HCT116 (cell line): ENCODE data around the gene BACE1. TPM values are rescaled to one million over a fixed set of nuclear protein-coding genes. Genes with fewer than 3 reads are reported as not detected.
A peak's percentile ranks its signal among the peaks of the same experiment; 100 is the strongest.
"Not testable (repeated sequence)": the region's sequence is repeated elsewhere in the genome, so short reads cannot be mapped to it uniquely, and the experiment has no call there.

Experiments
- ATAC-seq: fragments of 200-7000 bp; cut with Tn5 transposase; 2 replicates; pipeline ENCODE4 v1.9.1; 2020; ENCODE audit warnings: mild to moderate bottlenecking, moderate library complexity
- BruUV-seq: library from RNA; stranded (reverse); fragments of 400-500 nt; replicated peaks from 2 replicates; lab custom pipeline; 2021; lab: Mats Ljungman, UMichigan
- CTCF ChIA-PET: fragments of 300-600 bp; sonication (Branson Sonifier 250); formaldehyde crosslinking; loops from one replicate; lab custom pipeline; 2021; ENCODE audit warnings: antibody characterized with exemption; lab: Charles Lee
- POLR2A ChIA-PET: fragments of 300-600, 350-600 bp; sonication (Branson Sonifier 250); formaldehyde crosslinking; loops from one replicate; lab custom pipeline; 2021; ENCODE audit warnings: antibody characterized with exemption; lab: Charles Lee
- RAD21 ChIA-PET, 2 experiments: fragments of 300-600 bp; sonication (Branson Sonifier 250); formaldehyde crosslinking; loops; one replicate each; lab custom pipeline; 2023; ENCODE audit warnings: low total read pairs in 2 of 2; ENCODE audit not compliant: uncharacterized antibody in 2 of 2, unreplicated experiment in 2 of 2, low non-redundant PET in 1 of 2; lab: Charles Lee
- DNase-seq: peaks from one replicate; pipeline ENCODE4 v3.0.0-alpha.2; 2010; ENCODE audit warnings: low read depth, low spot score
- H2AFZ ChIP-seq: fragments of 200-600 bp; shearing (Covaris generic), sonication (generic); 2 replicates; pipeline ENCODE4 v1.6.1; 2017; ENCODE audit warnings: low read depth, mixed run types, mixed read lengths, antibody characterized with exemption, low read length; ENCODE audit not compliant: poor library complexity, severe bottlenecking
- H3K27ac ChIP-seq: 2 replicates; pipeline ENCODE4 v1.5.1; 2012; ENCODE audit warnings: low read depth, low read length
- H3K27me3 ChIP-seq: fragments of 200-600 bp; sonication (generic); 2 replicates; pipeline ENCODE4 v1.6.1; 2016; ENCODE audit warnings: mixed run types, low read length, mixed read lengths; ENCODE audit not compliant: insufficient read depth
- H3K36me3 ChIP-seq, 2 experiments: fragments of 200-500 bp in 1 of 2; fragments of 200-600 bp in 1 of 2; sonication (Bioruptor generic) in 1 of 2; sonication (generic) in 1 of 2; 2 replicates each; pipeline versions ENCODE4 v1.5.1 to v1.6.1; 2014 to 2016; ENCODE audit warnings: low read length in 2 of 2, inconsistent platforms in 1 of 2, mixed read lengths in 1 of 2, mixed run types in 1 of 2; ENCODE audit not compliant: insufficient read depth in 2 of 2, control insufficient read depth in 1 of 2
- H3K4me1 ChIP-seq, 2 experiments: fragments of 200-600 bp in 1 of 2; sonication (generic) in 1 of 2; 2 replicates each; pipeline versions ENCODE4 v1.5.1 to v1.6.1; 2012 to 2017; ENCODE audit warnings: low read length in 2 of 2, inconsistent platforms in 1 of 2, mild to moderate bottlenecking in 1 of 2, mixed read lengths in 1 of 2, mixed run types in 1 of 2, moderate library complexity in 1 of 2; ENCODE audit not compliant: insufficient read depth in 2 of 2, control insufficient read depth in 1 of 2
- H3K4me2 ChIP-seq: fragments of 200-600 bp; sonication (generic); 2 replicates; pipeline ENCODE4 v1.6.1; 2017; ENCODE audit warnings: mixed run types, low read length, mixed read lengths
- H3K4me3 ChIP-seq, 2 experiments: fragments of 200-600 bp in 1 of 2; sonication (generic) in 1 of 2; replicated peaks in 1 of 2; 2 replicates each; pipeline ENCODE4 v1.5.1; 2011 to 2016; ENCODE audit warnings: low read length in 2 of 2, control low read depth in 1 of 2, low read depth in 1 of 2, mild to moderate bottlenecking in 1 of 2, mixed read lengths in 1 of 2, mixed run types in 1 of 2
- H3K79me2 ChIP-seq: fragments of 200-600 bp; sonication (generic); 2 replicates; pipeline ENCODE4 v1.6.1; 2017; ENCODE audit warnings: mild to moderate bottlenecking, mixed run types, low read length, moderate library complexity, mixed read lengths; ENCODE audit not compliant: insufficient read depth
- H3K9ac ChIP-seq: fragments of 200-600 bp; sonication (generic); 2 replicates; pipeline ENCODE4 v1.6.1; 2016; ENCODE audit warnings: low read length, mixed read lengths
- H3K9me2 ChIP-seq: fragments of 200-600 bp; sonication (generic), shearing (Covaris generic); 2 replicates; pipeline ENCODE4 v1.6.1; 2017; ENCODE audit warnings: mixed run types, mild to moderate bottlenecking, moderate library complexity; ENCODE audit not compliant: insufficient read depth
- H3K9me3 ChIP-seq, 2 experiments: fragments of 200-500 bp in 1 of 2; fragments of 200-600 bp in 1 of 2; sonication (Bioruptor generic) in 1 of 2; sonication (generic) in 1 of 2; 2 replicates each; pipeline ENCODE4 v1.6.1; 2014 to 2017; ENCODE audit warnings: low read length in 2 of 2, mixed read lengths in 2 of 2, inconsistent platforms in 1 of 2, low read depth in 1 of 2, mild to moderate bottlenecking in 1 of 2, mixed run types in 1 of 2, moderate library complexity in 1 of 2; ENCODE audit not compliant: control insufficient read depth in 1 of 2, insufficient read depth in 1 of 2
- H4K20me1 ChIP-seq: fragments of 200-600 bp; sonication (generic), shearing (Covaris generic); 2 replicates; pipeline ENCODE4 v1.6.1; 2017; ENCODE audit warnings: mixed run types, mild to moderate bottlenecking, moderate library complexity; ENCODE audit not compliant: insufficient read depth
- TCF7L2 ChIP-seq: IDR thresholded peaks from 2 replicates; pipeline ENCODE4 v1.7.0; 2011; ENCODE audit warnings: borderline replicate concordance, inconsistent platforms; ENCODE audit not compliant: insufficient read depth, insufficient read length; ENCODE audit errors: extremely low read depth
- intact Hi-C: fragments of 100-400 bp; cut with micrococcal nuclease; formaldehyde crosslinking; loops from 2 replicates; pipeline ENCODE4 v1.10.0; 2022
- total RNA-seq: library from RNA; stranded (reverse); gene quantifications from one replicate; pipeline ENCODE4 v1.2.1, GENCODE V29; 2021; ENCODE audit not compliant: unreplicated experiment

The BACE1 gene
- total RNA-seq, 1 experiment from 2014 or later = 8.5 TPM

- Histone ChIP-seq H3K4me2 (peak overlapping the region; percentile 77), H3K4me3 (peak overlapping the region; percentile 77 to 90), H3K9ac (peak overlapping the region; percentile 79; the same call in 1 of the 2 replicates), H3K4me1 (peaks cover 0 to 23% of the 10 kb centered on the region in 2 experiments; a peak in 2 of 4 replicates)
- RAD21 ChIA-PET, H3K36me3 ChIP-seq, intact Hi-C loops, ATAC-seq, H3K9me3 ChIP-seq, H4K20me1 ChIP-seq, BruUV-seq, H3K9me2 ChIP-seq, H3K27ac ChIP-seq, DNase-seq, H3K79me2 ChIP-seq, H2AFZ ChIP-seq, H3K27me3 ChIP-seq: not testable (repeated sequence)
- CTCF ChIA-PET = interaction anchor here (1.5 kb wide), 1 partner anchor 95 kb away, joined by 4 read pairs; the partner anchor contains the start of genes PCSK7 and RNF214
- POLR2A ChIA-PET = interaction anchor here (0.8 to 1.0 kb wide), 3 partner anchors 11 to 105 kb away, joined by 3 to 10 read pairs (median 3); partner anchors contain the start of gene BACE1
These were observed 11.2 kb upstream of the BACE1 start for GRCh38 chr11:117327255-117327566.

DNA sequence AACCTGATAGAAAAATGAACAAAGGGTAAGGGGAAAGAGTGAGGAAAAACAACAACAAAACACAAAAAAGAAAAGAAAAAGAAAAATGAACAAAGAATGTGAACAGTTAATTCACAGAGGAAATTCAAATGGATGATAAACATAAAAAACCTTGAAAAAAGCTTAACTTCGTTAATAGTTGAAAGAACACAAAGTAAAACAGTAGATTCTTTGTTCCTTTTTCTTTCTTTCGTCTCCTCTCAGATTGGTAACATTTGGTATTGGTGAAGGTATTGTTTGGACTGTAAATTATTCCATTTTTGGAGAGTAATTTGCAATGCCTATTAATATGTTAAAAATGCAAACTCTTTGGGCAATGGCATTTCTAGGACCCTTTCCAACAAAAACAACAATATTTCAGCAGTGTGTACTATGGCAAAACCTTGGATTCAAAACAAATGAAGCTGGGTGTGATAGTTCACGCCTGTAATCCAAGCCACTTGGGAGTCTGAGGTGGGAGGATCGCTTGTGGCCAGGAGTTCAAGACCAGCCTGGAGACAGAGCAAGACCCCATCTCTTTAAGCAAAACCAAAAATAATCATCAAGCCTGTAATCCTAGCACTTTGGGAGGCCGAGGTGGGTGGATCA, 3.3 kb upstream of the BACE1 start:
- Histone ChIP-seq H4K20me1 (no peaks in the 10 kb centered on the region), H3K27ac (no peak overlapping the region), H3K79me2 (no peaks in the 10 kb centered on the region), H3K9ac (no peak overlapping the region), H3K4me3 (no peak overlapping the region), H2AFZ (no peak overlapping the region), H3K36me3 (no peaks in the 10 kb centered on the region), H3K27me3 (no peaks in the 10 kb centered on the region), H3K9me2 (no peaks in the 10 kb centered on the region), H3K4me2 (no peak overlapping the region), H3K9me3 (no peaks in the 10 kb centered on the region), H3K4me1 (peaks cover 7 to 16% of the 10 kb centered on the region in 2 experiments; a peak in 3 of 4 replicates)
- ChIA-PET POLR2A (no interaction called here), RAD21 (no interaction called here), CTCF (no interaction called here)
- BruUV-seq = no TSS peak
- ATAC-seq (no peak), DNase-seq (no peak)
- intact Hi-C loops = no loop called here
- TF ChIP-seq TCF7L2 = no peak
